HepG2 (cell line): Measurements from ENCODE around the gene SUPT4H1. TPM values are rescaled to one million over a fixed set of nuclear protein-coding genes. Genes with fewer than 3 reads are reported as not detected.
A peak's percentile ranks its signal among the peaks of the same experiment; 100 is the strongest.

Source experiments
- ARID2 ChIP-seq: sonication (generic); formaldehyde crosslinking; IDR thresholded peaks from 2 replicates; pipeline ENCODE4 v1.8.1; 2022; ENCODE audit warnings: mild to moderate bottlenecking, missing genetic modification reagents, borderline replicate concordance
- BRD4 ChIP-seq: sonication (generic); formaldehyde crosslinking; IDR thresholded peaks from 2 replicates; pipeline ENCODE4 v1.4.0; 2020; ENCODE audit warnings: missing genetic modification reagents
- FOXP4 ChIP-seq: sonication (generic); formaldehyde crosslinking; IDR thresholded peaks from 2 replicates; pipeline ENCODE4 v1.4.0; 2020; ENCODE audit warnings: missing genetic modification reagents
- MXI1 ChIP-seq: IDR thresholded peaks from 3 replicates; pipeline ENCODE4 v1.6.1; 2012; ENCODE audit warnings: low read depth, low read length, inconsistent platforms, borderline replicate concordance
- NPAS2 ChIP-seq: sonication (generic); formaldehyde crosslinking; IDR thresholded peaks from 2 replicates; pipeline ENCODE4 v1.8.0; 2022; ENCODE audit warnings: mild to moderate bottlenecking, missing genetic modification reagents, borderline replicate concordance
- PBX2 ChIP-seq: IDR thresholded peaks from 2 replicates; pipeline ENCODE4 v1.6.1; 2016; ENCODE audit warnings: control low read depth
- RFXANK ChIP-seq: IDR thresholded peaks from 2 replicates; pipeline ENCODE4 v1.6.1; 2016
- RNF2 ChIP-seq: fragments of 450-650 bp; conservative IDR thresholded peaks from 2 replicates; pipeline ENCODE4 v1.6.1; 2016; ENCODE audit warnings: low read depth
- SIN3A ChIP-seq: IDR thresholded peaks from 2 replicates; pipeline ENCODE4 v1.6.1; 2011; ENCODE audit warnings: low read depth, mild to moderate bottlenecking, control low read depth, low read length, borderline replicate concordance
- SMAD9 ChIP-seq: sonication (generic); formaldehyde crosslinking; IDR thresholded peaks from 2 replicates; pipeline ENCODE4 v1.5.1; 2020; ENCODE audit warnings: mild to moderate bottlenecking, missing genetic modification reagents
- TGIF2 ChIP-seq: IDR thresholded peaks from 2 replicates; pipeline ENCODE4 v1.6.1; 2016; ENCODE audit warnings: control low read depth, missing compliant biosample characterization
- ZNF333 ChIP-seq: sonication (generic); formaldehyde crosslinking; IDR thresholded peaks from 2 replicates; pipeline ENCODE4 v1.4.0; 2020; ENCODE audit warnings: mild to moderate bottlenecking, missing genetic modification reagents, borderline replicate concordance
- polyA plus RNA-seq, 8 experiments: library from polyadenylated mRNA; depleted of rRNA in 3 of 8; stranded (reverse) in 7 of 8; unstranded in 1 of 8; fragments of >200 nt; fragmentation: Illumina TruSeq in 4 of 8; extraction: Trizol in 4 of 8; gene quantifications; 2 replicates each; pipeline versions ENCODE4 v1.2.1 to v1.2.3, GENCODE V29; 2011 to 2016; ENCODE audit warnings: low read depth in 4 of 8, missing spikeins in 1 of 8, mixed read lengths in 1 of 8; ENCODE audit not compliant: insufficient read depth in 1 of 8
- total RNA-seq, 5 experiments: library from RNA; depleted of rRNA; stranded (reverse); fragments of >200 nt; fragmentation: Illumina TruSeq; extraction: Trizol; gene quantifications; 2 replicates each; pipeline ENCODE4 v1.2.3, GENCODE V29; 2016; ENCODE audit warnings: low read depth in 1 of 5
- TF ChIP-seq, protein P1 (sequence below): sonication (generic); formaldehyde crosslinking; IDR thresholded peaks from 2 replicates; pipeline ENCODE4 v1.4.0; 2020; ENCODE audit warnings: missing genetic modification reagents, borderline replicate concordance
- TF ChIP-seq, protein P2 (sequence below): sonication (generic); formaldehyde crosslinking; IDR thresholded peaks from 2 replicates; pipeline ENCODE4 v1.4.0; 2020; ENCODE audit warnings: missing genetic modification reagents, mild to moderate bottlenecking, borderline replicate concordance

Gene SUPT4H1
- total and polyA plus RNA-seq, 2 of the 13 experiments (the other 11 are each of a cell fraction or from before 2014, with no cell fraction given) = 155 to 244 TPM

DNA sequence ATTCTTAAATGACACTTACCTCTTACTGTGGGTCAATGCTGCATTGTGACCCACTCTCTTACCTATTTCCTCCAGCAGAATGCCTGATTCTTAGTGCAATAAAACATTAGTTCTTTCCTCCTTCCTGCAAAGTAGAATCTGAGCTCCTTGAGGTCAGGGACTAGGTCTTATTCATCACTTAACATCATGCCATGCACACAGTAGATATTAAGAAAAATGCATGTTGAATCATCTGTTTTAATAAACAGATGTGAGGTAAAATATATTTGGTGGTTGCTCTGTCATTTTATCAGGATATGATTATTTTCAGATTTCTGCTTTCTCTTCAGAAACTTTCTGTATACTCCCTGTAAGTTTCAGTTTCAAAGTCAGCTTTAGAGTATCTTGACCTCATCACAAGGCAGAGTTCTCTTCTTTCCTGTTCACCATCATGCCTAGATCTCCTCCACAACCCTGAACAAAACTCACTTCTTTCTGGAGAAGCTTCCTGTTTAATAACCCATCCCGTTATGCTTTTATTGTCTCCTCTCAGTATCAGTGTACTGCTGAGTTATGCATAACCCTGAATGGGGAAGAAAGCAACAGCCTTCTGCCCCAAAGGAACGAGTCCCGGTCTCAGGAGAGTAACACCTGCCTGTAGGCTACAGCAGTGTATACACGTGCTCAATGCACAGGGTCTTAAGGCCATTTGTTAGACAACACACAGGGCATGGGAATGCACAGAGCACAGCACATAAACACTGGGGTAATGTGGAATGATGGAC is 30.3 kb upstream of the SUPT4H1 start (continued):
- TF ChIP-seq, protein P1, sequence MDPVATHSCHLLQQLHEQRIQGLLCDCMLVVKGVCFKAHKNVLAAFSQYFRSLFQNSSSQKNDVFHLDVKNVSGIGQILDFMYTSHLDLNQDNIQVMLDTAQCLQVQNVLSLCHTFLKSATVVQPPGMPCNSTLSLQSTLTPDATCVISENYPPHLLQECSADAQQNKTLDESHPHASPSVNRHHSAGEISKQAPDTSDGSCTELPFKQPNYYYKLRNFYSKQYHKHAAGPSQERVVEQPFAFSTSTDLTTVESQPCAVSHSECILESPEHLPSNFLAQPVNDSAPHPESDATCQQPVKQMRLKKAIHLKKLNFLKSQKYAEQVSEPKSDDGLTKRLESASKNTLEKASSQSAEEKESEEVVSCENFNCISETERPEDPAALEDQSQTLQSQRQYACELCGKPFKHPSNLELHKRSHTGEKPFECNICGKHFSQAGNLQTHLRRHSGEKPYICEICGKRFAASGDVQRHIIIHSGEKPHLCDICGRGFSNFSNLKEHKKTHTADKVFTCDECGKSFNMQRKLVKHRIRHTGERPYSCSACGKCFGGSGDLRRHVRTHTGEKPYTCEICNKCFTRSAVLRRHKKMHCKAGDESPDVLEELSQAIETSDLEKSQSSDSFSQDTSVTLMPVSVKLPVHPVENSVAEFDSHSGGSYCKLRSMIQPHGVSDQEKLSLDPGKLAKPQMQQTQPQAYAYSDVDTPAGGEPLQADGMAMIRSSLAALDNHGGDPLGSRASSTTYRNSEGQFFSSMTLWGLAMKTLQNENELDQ (CRISPR knock-in tag) = no peak
- TF ChIP-seq PBX2 (no peak), NPAS2 (CRISPR knock-in tag) (no peak), RFXANK (CRISPR knock-in tag) (no peak), FOXP4 (CRISPR knock-in tag) (no peak), SIN3A (no peak), MXI1 (peak; percentile 78; the same call in 1 of the 3 replicates), SMAD9 (no peak), ZNF333 (CRISPR knock-in tag) (no peak), RNF2 (no peak), BRD4 (peak; percentile 90; the same call in 1 of the 2 replicates), TGIF2 (CRISPR knock-in tag) (peak; percentile 87), ARID2 (0 out of 2 replicates have a peak, but pooled peaks have one; percentile 19)
- TF ChIP-seq, protein P2, sequence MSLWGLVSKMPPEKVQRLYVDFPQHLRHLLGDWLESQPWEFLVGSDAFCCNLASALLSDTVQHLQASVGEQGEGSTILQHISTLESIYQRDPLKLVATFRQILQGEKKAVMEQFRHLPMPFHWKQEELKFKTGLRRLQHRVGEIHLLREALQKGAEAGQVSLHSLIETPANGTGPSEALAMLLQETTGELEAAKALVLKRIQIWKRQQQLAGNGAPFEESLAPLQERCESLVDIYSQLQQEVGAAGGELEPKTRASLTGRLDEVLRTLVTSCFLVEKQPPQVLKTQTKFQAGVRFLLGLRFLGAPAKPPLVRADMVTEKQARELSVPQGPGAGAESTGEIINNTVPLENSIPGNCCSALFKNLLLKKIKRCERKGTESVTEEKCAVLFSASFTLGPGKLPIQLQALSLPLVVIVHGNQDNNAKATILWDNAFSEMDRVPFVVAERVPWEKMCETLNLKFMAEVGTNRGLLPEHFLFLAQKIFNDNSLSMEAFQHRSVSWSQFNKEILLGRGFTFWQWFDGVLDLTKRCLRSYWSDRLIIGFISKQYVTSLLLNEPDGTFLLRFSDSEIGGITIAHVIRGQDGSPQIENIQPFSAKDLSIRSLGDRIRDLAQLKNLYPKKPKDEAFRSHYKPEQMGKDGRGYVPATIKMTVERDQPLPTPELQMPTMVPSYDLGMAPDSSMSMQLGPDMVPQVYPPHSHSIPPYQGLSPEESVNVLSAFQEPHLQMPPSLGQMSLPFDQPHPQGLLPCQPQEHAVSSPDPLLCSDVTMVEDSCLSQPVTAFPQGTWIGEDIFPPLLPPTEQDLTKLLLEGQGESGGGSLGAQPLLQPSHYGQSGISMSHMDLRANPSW = no peak
